ENCODE measurements around the gene PANK2. TPM values are rescaled to one million over a fixed set of nuclear protein-coding genes. Genes with fewer than 3 reads are reported as not detected.

The PANK2 gene
- total and polyA plus RNA-seq, 2 donors (not counting 1 experiment from before 2014, with no cell fraction given), result 33.7 to 51.7 TPM

- Histone ChIP-seq H3K36me3 (ENCODE audit: control insufficient read depth, insufficient read depth, low read length) (peaks cover 9% of the 10 kb centered on the region), H3K9ac (ENCODE audit: insufficient read depth, low read length) (no peak overlapping the region), H3K79me2 (ENCODE audit: control insufficient read depth, insufficient read depth, low read length) (no peaks in the 10 kb centered on the region), H3K4me1 (ENCODE audit: control insufficient read depth, extremely low read depth, insufficient read depth, low read length) (peaks cover 17% of the 10 kb centered on the region), H3K9me3 (ENCODE audit: control insufficient read depth, insufficient read depth, low read depth, low read length) (no peaks in the 10 kb centered on the region), H3K4me3 (replicated peaks in 1 of 4; ENCODE audit: control extremely low read depth in 1 of 4, insufficient read depth in 1 of 4, low read depth in 3 of 4, low read length in 4 of 4) (no peak overlapping the region), H2AFZ (ENCODE audit: low read length) (no peak overlapping the region), H3K27ac (ENCODE audit: insufficient read depth, low read length) (peak overlapping the region; percentile 46), H3K4me2 (ENCODE audit: extremely low read depth, insufficient read depth, low read length) (no peak overlapping the region), H3K27me3 (ENCODE audit: control insufficient read depth, insufficient read depth, low read length) (no peaks in the 10 kb centered on the region), H4K20me1 (ENCODE audit: control insufficient read depth, extremely low read depth, insufficient read depth, low read length) (no peaks in the 10 kb centered on the region)
- DNase-seq (ENCODE audit: low read depth in 2 of 2), result peak in 1 of 2 donors; percentile 34
- TF ChIP-seq EZH2 (IDR thresholded peaks at IDR 0.05; ENCODE audit: low read length, missing control alignments), result no peak
- TF ChIP-seq, protein P1, sequence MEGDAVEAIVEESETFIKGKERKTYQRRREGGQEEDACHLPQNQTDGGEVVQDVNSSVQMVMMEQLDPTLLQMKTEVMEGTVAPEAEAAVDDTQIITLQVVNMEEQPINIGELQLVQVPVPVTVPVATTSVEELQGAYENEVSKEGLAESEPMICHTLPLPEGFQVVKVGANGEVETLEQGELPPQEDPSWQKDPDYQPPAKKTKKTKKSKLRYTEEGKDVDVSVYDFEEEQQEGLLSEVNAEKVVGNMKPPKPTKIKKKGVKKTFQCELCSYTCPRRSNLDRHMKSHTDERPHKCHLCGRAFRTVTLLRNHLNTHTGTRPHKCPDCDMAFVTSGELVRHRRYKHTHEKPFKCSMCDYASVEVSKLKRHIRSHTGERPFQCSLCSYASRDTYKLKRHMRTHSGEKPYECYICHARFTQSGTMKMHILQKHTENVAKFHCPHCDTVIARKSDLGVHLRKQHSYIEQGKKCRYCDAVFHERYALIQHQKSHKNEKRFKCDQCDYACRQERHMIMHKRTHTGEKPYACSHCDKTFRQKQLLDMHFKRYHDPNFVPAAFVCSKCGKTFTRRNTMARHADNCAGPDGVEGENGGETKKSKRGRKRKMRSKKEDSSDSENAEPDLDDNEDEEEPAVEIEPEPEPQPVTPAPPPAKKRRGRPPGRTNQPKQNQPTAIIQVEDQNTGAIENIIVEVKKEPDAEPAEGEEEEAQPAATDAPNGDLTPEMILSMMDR (conservative IDR thresholded peaks at IDR 0.05 in 1 of 2, IDR thresholded peaks at IDR 0.05 in 1 of 2; ENCODE audit: low read depth in 1 of 2, low read length in 2 of 2), result no peak
Measured at GRCh38 chr20:3935295-3935955, 46.2 kb downstream of the PANK2 start.

GRCh38 chr20:3935956-3936340, 46.8 kb downstream of the PANK2 start:
- peaks cover 9% of the 10 kb centered on the region for H3K36me3 ChIP-seq (ENCODE audit: control insufficient read depth, insufficient read depth, low read length)
- DNase-seq (ENCODE audit: low read depth in 2 of 2), result no peak
- no peaks in the 10 kb centered on the region for H3K79me2 ChIP-seq (ENCODE audit: control insufficient read depth, insufficient read depth, low read length)
- H3K4me2 ChIP-seq (ENCODE audit: extremely low read depth, insufficient read depth, low read length), result no peak overlapping the region
- TF ChIP-seq, protein P1 (conservative IDR thresholded peaks at IDR 0.05 in 1 of 2, IDR thresholded peaks at IDR 0.05 in 1 of 2; ENCODE audit: low read depth in 1 of 2, low read length in 2 of 2), result no peak
- H3K4me3 ChIP-seq (replicated peaks in 1 of 4; ENCODE audit: control extremely low read depth in 1 of 4, insufficient read depth in 1 of 4, low read depth in 3 of 4, low read length in 4 of 4), result no peak overlapping the region
- no peak overlapping the region for H3K9ac ChIP-seq (ENCODE audit: insufficient read depth, low read length)
- no peak overlapping the region for H2AFZ ChIP-seq (ENCODE audit: low read length)
- H3K9me3 ChIP-seq (ENCODE audit: control insufficient read depth, insufficient read depth, low read depth, low read length), result no peaks in the 10 kb centered on the region
- H3K4me1 ChIP-seq (ENCODE audit: control insufficient read depth, extremely low read depth, insufficient read depth, low read length), result peaks cover 17% of the 10 kb centered on the region
- H4K20me1 ChIP-seq (ENCODE audit: control insufficient read depth, extremely low read depth, insufficient read depth, low read length), result no peaks in the 10 kb centered on the region
- no peak overlapping the region for H3K27ac ChIP-seq (ENCODE audit: insufficient read depth, low read length)
- H3K27me3 ChIP-seq (ENCODE audit: control insufficient read depth, insufficient read depth, low read length), result no peaks in the 10 kb centered on the region

DNA sequence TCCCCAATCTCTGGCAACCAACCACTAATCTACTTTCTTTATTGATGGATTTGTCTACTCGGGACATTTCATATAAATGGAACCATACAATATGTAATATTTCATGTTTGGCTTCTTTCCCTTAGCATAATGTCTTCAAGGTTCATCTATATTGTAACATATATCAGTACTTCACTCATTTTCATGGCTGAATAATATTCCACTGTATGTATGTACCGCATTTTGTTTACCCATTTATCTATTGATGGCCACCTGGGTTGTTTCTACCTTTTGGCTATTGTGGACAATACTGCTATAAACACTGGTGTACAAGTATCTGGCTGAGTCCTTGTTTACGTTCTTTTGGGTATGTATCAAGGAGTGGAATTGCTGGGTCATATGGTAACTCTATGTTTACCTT, 48.4 kb downstream of the PANK2 start:
- Histone ChIP-seq H3K36me3 (ENCODE audit: control insufficient read depth, insufficient read depth, low read length) (peaks cover 9% of the 10 kb centered on the region), H3K4me2 (ENCODE audit: extremely low read depth, insufficient read depth, low read length) (no peak overlapping the region), H3K4me1 (ENCODE audit: control insufficient read depth, extremely low read depth, insufficient read depth, low read length) (peaks cover 7% of the 10 kb centered on the region), H3K27ac (ENCODE audit: insufficient read depth, low read length) (no peak overlapping the region), H3K4me3 (replicated peaks in 1 of 4; ENCODE audit: control extremely low read depth in 1 of 4, insufficient read depth in 1 of 4, low read depth in 3 of 4, low read length in 4 of 4) (no peak overlapping the region), H2AFZ (ENCODE audit: low read length) (no peak overlapping the region), H3K9ac (ENCODE audit: insufficient read depth, low read length) (no peak overlapping the region), H4K20me1 (ENCODE audit: control insufficient read depth, extremely low read depth, insufficient read depth, low read length) (no peaks in the 10 kb centered on the region), H3K9me3 (ENCODE audit: control insufficient read depth, insufficient read depth, low read depth, low read length) (no peaks in the 10 kb centered on the region), H3K79me2 (ENCODE audit: control insufficient read depth, insufficient read depth, low read length) (no peaks in the 10 kb centered on the region), H3K27me3 (ENCODE audit: control insufficient read depth, insufficient read depth, low read length) (no peaks in the 10 kb centered on the region)
- TF ChIP-seq EZH2 (IDR thresholded peaks at IDR 0.05; ENCODE audit: low read length, missing control alignments), result no peak
- TF ChIP-seq, protein P1 (conservative IDR thresholded peaks at IDR 0.05 in 1 of 2, IDR thresholded peaks at IDR 0.05 in 1 of 2; ENCODE audit: low read depth in 1 of 2, low read length in 2 of 2), result no peak
- DNase-seq (ENCODE audit: low read depth in 2 of 2), result no peak
